ENCODE results near the gene PIGU.
"Not testable (repeated sequence)": the region's sequence is repeated elsewhere in the genome, so short reads cannot be mapped to it uniquely, and the experiment has no call there.

The PIGU gene, protein sequence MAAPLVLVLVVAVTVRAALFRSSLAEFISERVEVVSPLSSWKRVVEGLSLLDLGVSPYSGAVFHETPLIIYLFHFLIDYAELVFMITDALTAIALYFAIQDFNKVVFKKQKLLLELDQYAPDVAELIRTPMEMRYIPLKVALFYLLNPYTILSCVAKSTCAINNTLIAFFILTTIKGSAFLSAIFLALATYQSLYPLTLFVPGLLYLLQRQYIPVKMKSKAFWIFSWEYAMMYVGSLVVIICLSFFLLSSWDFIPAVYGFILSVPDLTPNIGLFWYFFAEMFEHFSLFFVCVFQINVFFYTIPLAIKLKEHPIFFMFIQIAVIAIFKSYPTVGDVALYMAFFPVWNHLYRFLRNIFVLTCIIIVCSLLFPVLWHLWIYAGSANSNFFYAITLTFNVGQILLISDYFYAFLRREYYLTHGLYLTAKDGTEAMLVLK

GRCh38 chr20:34676642-34677373 lies at the start of gene PIGU:
Gene PIGU, minus strand, starts transcription at chr20:34677092. Its CDS starts 7 bp downstream, at chr20:34677085.
- DNase-seq (ENCODE audit: low spot score), result peak; percentile 96

DNA sequence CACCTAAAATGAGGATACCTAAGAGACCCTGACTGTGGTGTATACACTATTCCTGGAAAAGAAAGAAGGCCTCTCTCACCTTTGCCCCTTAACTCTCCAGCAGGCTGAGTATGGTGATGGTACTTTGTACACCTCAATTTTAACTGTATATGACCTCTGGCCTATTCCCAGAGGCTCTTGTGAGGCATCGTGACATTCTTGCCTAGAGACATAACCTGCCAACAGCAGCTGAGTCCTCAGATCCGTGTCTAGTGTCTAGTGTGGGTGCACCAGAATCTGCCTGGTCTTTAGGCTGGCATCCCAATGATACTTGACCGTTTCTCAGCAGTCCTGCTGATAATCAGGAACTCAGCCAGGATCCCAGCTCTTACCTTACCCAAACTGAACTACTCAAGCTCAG lies 47.3 kb upstream of the PIGU start:
- DNase-seq (ENCODE audit: low spot score), result no peak

- not testable (repeated sequence) for DNase-seq (ENCODE audit: low spot score)
Measured at GRCh38 chr20:34722560-34722959, 45.7 kb upstream of the PIGU start.

GRCh38 chr20:34720266-34720665 lies 43.4 kb upstream of the PIGU start:
- DNase-seq (ENCODE audit: low spot score), result peak; percentile 29

DNA sequence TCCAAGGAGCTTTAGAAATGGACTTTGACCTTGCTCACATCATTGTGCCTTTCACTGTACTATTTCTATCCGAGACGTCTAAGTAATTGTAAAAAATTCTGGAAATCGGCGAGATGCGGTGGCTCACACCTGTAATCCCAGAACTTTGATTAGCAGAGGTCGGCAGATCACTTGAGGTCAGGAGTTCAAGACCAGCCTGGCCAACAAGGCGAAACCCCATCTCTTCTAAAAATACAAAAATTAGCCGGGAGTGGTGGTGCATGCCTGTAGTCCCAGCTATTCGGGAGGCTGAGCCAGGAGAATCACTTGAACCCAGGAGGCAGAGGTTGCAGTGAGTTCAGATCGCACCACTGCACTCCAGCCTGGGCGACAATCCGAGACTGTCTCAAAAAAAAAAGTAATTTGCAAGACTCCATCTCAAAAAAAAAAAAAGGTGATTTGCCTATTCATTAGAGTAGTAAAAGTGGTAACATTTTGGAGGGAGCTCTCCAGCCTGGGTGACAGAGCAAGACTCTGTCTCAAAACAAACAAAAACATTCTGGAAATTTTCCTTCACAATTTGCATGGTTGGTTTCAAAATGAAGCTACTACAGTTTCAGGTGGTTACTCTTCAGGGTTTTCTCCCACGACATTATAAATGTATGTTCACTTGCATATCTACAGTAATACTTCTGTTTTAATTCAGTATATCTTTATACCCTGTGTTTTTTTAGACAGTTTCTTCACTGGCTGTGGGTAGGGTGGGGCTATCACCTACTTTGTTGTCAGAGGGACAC lies 42.5 kb upstream of the PIGU start:
- not testable (repeated sequence) for DNase-seq (ENCODE audit: low spot score)

DNA sequence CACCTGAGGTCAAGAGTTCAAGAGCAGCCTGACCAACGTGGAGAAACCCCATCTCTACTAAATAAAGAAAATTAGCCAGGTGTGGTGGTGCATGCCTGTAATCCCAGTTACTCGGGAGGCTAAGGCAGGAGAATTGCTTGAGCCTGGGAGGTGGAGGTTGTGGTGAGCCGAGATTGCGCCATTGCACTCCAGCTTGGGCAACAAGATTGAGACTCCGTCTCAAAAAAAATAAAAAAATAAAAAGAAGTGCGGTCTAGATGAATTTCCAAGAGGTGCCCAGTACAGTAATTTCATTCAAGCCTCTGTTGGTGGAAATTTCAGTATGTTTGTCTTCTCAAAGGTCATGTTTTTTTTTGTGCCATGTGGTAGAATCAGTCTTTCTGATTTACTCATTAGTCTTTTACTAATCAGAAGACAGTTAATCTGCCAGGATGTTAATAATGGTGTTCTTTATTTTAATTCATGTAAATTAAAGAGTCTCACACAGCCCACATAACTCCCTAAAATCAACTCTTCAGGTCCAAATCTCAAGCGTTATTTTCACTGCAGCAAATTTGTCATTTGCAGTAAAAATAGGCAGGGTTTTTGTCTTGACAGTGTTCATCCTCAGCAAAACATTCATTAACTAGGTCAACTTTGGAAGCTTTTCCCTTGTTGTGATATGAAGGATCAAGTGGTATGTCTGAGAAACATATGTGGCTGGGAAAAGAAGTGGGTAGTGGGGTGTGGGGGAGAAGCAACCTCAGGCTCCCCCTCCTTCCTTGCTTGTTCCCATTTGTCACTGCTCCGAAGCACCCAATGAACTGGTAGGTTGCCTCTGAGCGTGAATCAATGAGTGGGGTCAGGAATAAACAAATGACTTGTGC lies 40.6 kb upstream of the PIGU start:
- no peak for DNase-seq (ENCODE audit: low spot score)

GRCh38 chr20:34716921-34717229 lies 40.0 kb upstream of the PIGU start:
- DNase-seq (ENCODE audit: low spot score), result no peak

DNA sequence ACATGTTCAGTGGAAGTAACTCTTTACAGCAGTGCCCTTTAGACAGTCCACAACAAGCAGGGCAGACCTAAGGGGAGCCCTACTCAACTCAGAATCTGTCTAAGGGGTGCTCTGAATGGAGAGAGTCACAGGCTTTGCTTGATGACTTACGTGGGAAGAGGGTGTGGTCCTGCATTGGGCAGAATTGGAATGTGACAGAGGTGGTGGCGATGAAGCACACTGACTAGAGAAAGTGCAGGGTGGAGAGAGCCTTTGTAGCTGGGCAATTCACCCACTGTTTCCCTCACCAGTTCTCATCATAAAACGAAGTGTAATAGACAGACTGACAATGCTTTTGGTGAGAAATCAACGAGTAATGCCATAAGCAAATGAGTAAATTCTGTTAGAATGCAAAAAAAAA lies 38.5 kb upstream of the PIGU start:
- DNase-seq (ENCODE audit: low spot score), result no peak

GRCh38 chr20:34713944-34714515 lies 37.1 kb upstream of the PIGU start:
- not testable (repeated sequence) for DNase-seq (ENCODE audit: low spot score)

DNA sequence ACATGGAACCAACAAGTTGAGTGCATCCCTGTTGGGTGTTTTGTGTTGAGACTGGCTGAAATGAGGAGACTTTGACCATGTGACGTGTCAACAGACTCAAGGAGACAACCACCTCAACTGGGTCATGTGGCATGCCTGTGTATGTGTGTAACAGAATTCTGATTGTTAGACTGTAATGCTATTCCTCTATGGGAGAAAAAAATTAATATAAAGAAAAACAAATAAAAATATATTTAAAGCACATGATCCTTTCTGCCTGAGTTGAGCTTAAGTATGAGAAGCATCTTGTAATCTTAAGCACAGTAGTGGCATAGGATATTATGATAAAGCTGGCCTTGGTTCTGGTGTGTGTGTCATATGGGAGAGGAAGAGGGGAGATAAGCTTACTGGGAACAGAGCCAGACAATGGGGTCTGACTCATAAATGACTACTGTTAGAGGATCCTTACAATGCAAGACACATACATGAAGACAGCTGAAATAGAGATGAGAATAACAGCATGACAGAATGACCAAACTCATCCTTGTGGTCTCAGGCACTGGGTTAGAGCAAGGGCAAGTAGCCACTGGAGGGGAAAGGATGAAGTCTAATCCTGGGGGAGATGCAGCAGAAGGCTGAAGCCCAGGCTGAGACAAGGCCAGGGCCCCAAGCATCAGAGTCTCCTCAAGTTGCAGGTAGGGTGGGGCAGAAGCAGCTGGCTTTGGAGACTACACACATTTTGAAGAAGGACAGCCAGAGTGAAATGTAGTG lies 36.5 kb upstream of the PIGU start:
- peak; percentile 93 for DNase-seq (ENCODE audit: low spot score)

DNA sequence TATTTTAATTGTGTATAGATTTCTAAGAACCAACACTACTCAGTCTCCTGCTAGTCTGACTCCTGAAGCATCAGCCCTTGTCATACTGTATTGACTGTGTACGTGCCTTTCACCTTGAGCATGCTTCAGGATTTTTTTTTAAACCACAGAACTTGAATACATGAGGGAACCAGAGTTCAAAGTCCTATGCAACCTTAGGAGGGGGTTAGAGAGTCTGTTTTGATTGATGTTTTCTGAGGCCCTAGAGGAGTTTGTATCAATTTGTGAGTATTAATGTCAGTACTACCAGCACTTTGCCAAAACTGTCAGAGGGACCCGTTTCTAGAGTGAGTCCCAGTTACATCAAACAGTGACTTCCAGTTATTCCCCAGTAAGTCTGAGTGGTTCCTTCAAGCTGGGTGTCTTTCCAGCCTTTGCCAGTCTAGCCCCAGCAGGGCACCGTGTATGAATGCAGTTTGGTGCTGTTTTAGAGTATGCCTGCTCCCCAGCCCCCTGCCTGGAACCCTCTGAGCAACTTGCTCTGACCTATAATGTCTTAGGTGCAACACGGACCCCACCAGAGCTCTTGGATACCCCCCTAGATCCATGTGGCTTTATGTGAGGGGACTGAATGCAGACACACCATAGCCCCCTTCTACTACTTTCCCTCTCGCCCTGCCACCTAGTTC lies 35.8 kb upstream of the PIGU start:
- DNase-seq (ENCODE audit: low spot score), result no peak

GRCh38 chr20:34711813-34712430 lies 35.0 kb upstream of the PIGU start:
- DNase-seq (ENCODE audit: low spot score), result no peak

GRCh38 chr20:34710861-34711574 lies 34.1 kb upstream of the PIGU start:
- DNase-seq (ENCODE audit: low spot score), result no peak

DNA sequence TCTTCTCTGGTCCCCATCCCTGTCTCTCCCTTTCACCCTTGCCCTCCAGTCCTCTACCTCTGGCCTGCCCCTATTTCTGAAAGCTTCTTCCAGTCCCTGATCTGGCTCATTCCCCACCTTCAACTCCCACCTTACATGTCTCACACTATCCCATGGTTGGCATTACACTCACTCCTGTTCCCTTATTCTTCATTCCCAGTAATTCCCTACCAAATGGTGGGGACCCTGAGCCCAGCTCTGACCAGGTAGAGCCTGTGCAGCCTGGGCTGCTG lies 33.6 kb upstream of the PIGU start:
- DNase-seq (ENCODE audit: low spot score), result no peak

DNA sequence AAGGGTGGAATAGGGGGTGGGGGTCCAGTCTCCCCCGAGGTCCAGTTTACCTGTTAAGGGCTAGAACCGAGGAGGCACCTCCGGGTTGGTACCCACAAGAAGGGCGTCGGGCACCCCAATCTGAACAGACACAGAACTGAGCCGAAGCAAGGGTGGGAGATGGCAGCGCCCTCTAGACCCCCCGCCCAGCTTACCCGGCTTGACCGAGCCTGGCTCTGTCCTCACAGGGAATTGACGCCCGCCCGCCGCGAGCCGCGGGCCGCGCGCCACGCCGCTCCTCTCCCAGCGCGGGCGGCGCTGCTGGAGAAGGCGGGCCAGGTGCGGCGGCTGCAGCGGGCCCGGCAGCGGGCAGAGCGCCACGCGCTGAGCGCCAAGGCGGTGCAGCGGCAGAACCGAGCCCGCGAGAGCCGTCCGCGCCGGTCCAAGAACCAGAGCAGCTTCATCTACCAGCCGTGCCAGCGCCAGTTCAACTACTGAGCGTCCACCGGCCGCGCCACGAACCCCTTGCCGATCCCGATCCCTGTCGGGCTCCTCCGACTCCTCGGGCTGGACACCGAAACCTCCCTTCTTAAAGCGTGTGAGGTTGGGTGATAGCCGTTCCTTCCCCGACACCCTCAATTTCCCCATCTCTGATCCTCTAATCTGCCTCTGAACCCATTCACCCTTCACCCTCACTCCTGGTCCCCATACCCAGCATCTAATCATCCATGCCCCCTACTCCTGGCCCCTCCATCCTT lies 33.1 kb upstream of the PIGU start:
- peak; percentile 70 for DNase-seq (ENCODE audit: low spot score)

DNA sequence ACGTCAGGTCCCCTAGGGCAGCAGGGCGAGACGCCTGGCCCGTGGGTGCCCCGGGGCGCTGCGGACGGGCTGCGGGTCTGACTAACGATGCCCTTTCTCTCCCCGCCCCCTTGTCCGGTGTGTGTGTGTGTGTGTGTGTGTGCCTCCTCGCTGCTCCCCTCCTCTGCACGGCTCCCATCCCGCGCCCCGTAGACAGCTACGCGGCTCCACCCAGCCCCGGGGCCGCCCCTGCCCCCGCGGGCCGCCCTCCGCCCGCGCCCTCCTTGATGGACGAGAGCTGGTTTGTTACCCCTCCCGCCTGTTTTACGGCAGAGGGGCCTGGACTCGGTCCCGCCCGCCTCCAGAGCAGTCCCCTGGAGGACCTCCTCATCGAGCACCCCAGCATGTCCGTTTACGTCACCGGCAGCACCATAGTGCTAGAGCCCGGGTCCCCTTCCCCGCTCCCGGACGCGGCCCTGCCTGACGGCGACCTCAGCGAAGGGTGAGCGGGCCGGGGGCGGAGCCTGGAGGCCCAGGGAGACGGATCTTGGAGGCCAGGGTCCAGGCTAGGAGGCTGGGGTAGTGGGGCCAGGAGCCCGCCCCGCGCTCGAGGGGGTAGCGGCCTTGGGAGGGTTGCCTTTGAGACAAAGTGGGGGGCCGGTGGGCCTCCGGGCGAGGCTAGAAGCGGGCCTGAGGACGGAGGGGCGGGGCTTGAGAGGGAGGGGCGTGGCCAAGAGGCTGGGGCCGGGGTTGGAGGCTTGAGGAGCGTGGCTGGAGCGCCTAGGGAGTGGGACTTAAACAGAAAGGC lies 32.3 kb upstream of the PIGU start:
- DNase-seq (ENCODE audit: low spot score), result peak; percentile 80

DNA sequence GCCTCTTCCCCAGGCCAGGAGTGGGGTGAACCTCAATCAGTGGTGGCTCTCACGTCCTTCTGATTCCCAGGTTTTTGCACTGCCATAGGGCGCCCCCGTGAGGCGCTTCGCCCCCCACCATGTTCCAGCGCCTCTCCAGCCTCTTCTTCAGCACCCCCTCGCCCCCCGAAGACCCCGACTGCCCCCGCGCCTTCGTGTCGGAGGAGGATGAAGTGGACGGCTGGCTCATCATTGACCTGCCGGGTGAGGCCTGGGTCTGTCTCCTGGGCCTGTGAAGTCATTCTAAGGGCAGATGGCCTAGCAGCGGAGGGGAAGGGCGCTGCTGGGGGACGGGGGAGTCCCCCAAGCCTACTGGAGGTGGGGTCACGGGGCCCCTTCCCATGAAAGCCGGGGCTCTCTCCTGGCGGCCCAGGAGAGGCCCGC lies 31.7 kb upstream of the PIGU start:
- peak; percentile 45 for DNase-seq (ENCODE audit: low spot score)
